Ectodermal cell (in vitro differentiated cells): Measurements from ENCODE around the gene ALDH3B1.

Experiments used
- H3K27ac ChIP-seq: 2 replicates; pipeline ENCODE4 v1.7.0; 2013; ENCODE audit warnings: mild to moderate bottlenecking, low read depth, low read length; ENCODE audit not compliant: insufficient read depth, poor library complexity, severe bottlenecking
- H3K27me3 ChIP-seq: 2 replicates; pipeline ENCODE4 v1.7.0; 2013; ENCODE audit warnings: mild to moderate bottlenecking, low read length; ENCODE audit not compliant: insufficient read depth, control insufficient read depth, poor library complexity, severe bottlenecking
- H3K36me3 ChIP-seq: one replicate; pipeline ENCODE4 v1.7.0; 2013; ENCODE audit warnings: low read length; ENCODE audit not compliant: control insufficient read depth, insufficient read depth
- H3K4me1 ChIP-seq: one replicate; pipeline ENCODE4 v1.7.0; 2013; ENCODE audit warnings: low read length; ENCODE audit not compliant: control insufficient read depth, insufficient read depth
- H3K4me3 ChIP-seq: 2 replicates; pipeline ENCODE4 v1.7.0; 2013; ENCODE audit warnings: low read depth, low read length, control low read depth; ENCODE audit not compliant: insufficient read depth
- H3K9me3 ChIP-seq: 2 replicates; pipeline ENCODE4 v1.7.0; 2013; ENCODE audit warnings: mild to moderate bottlenecking, low read length, moderate library complexity; ENCODE audit not compliant: control insufficient read depth
- WGBS, 2 experiments: methylation state at CpG; one replicate each; pipeline ENCODE4 v1.1.7; 2013; ENCODE audit warnings: missing lambda C conversion rate in 2 of 2; 5-methylcytosine and 5-hydroxymethylcytosine counted together

Gene ALDH3B1

DNA sequence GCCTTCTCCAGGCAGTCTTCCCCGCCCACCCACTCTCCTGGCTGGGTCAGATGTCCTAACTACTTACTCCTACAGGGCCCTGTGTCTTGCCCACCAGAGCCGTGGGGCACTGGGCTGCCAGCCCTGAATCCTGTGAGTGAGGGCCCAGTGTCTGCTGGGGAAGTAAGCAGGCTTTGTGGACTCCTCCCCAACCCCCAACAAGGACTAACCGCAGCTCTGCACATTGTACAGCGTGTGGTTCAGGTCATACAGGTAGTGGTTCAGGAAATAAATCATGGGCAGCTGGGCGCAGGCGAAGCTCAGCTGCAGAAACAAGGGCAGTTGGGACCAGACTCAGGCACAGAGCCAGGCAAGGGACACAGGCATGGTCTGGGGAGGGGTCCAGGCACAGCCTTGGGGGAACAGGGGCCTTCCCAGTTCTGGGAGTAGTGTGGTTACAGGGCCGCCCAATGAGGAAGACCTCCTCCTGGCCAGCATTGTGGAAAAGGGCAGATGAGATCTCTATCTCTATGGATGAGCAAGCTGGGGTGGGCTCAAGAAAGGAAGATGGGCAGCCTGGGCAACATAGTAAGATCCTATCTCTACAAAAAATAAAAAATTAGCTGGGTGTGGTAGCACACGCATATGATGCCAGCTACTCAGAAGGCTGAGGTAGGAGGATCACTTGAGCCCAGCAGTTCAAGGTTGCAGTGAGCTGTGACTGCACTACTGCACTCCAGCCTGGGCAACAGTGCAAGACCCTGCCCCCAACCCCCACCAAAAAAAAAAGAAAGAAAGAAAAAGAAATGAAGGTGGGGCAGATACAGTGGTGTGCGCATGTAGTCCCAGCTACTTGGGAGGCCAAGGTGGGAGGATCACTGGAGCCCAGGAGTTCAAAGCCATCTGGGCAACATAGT lies 11.7 kb upstream of the ALDH3B1 start:
- Histone ChIP-seq H3K36me3 (no peaks in the 10 kb centered on the region), H3K27me3 (peaks cover 8% of the 10 kb centered on the region), H3K27ac (no peak overlapping the region), H3K4me1 (no peaks in the 10 kb centered on the region), H3K4me3 (no peak overlapping the region), H3K9me3 (no peaks in the 10 kb centered on the region)
- 94 to 97% methylated on average over 9 of the region's 9 CpGs for WGBS, 2 experiments

DNA sequence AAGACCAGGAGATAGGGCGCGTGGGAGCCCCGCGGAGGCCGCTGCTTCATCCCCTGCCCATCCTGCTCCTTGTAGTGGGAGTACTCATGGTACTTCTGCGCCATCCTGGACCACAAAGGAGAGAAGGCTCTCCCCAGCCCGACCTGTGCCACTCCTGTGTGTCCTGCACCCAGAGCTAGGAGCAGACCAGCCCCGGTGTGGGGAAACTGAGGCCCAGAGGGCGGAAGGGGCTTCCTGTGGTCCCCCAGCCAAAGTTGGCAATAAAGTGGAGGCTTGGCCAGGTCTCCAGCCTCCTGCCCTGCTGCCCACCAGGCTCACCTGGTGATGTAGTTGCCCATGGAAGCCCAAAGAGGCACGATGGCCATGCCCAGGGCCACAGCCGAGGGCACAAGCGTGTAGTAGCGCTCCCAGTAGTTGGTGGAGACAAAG lies 10.9 kb upstream of the ALDH3B1 start:
- H3K36me3 ChIP-seq = no peaks in the 10 kb centered on the region
- H3K27ac ChIP-seq = no peak overlapping the region
- 95% methylated on average over 13 of the region's 13 CpGs for WGBS, 2 experiments
- H3K27me3 ChIP-seq = peaks cover 16% of the 10 kb centered on the region
- H3K4me1 ChIP-seq = no peaks in the 10 kb centered on the region
- no peaks in the 10 kb centered on the region for H3K9me3 ChIP-seq
- H3K4me3 ChIP-seq = no peak overlapping the region

DNA sequence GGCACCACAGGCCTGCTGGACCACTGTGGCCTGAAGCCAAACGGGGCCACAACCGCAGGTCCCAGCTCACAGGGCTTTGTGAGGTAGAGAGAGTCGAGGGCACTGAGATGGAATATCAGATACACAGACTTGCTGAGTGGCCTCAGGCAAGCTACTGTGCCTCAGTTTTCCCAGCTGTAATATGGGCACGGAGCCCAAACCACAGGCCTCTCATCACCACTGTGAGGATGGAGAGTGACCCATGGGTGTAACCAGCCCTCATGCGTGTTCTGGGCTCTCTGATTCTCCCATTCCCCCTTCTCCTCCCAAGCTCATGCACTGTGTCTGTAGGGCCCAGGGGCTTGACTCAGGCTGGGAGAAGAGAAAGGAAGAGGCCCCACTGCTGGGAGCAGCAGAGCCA lies 10.4 kb upstream of the ALDH3B1 start:
- H3K27ac ChIP-seq = no peak overlapping the region
- no peaks in the 10 kb centered on the region for H3K4me1 ChIP-seq
- peaks cover 21% of the 10 kb centered on the region for H3K27me3 ChIP-seq
- no peak overlapping the region for H3K4me3 ChIP-seq
- no peaks in the 10 kb centered on the region for H3K36me3 ChIP-seq
- H3K9me3 ChIP-seq = no peaks in the 10 kb centered on the region
- 94 to 97% methylated on average over 5 of the region's 5 CpGs for WGBS, 2 experiments

DNA sequence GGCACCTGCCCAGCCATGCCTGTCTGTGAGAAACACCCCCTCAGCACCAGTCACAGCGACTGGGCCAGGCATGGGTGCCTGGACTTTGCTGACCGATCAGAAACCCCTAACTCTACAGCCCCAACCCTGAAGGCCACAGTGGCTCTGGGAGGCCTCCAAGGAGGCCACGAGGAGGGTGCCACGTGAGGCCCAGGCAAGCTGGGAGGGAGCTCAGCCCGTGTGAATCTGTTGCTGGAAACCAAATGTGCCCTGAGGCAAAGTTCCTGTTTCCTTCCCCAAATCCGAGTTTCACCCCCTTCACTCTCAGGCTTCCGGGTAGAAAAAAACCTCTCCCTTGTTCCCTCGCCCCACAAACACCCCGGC lies 7.6 kb upstream of the ALDH3B1 start:
- WGBS, 2 experiments = 85 to 86% methylated on average over 9 of the region's 9 CpGs
- no peaks in the 10 kb centered on the region for H3K4me1 ChIP-seq
- no peak overlapping the region for H3K4me3 ChIP-seq
- H3K9me3 ChIP-seq = no peaks in the 10 kb centered on the region
- H3K36me3 ChIP-seq = no peaks in the 10 kb centered on the region
- H3K27ac ChIP-seq = no peak overlapping the region
- peaks cover 21% of the 10 kb centered on the region for H3K27me3 ChIP-seq

DNA sequence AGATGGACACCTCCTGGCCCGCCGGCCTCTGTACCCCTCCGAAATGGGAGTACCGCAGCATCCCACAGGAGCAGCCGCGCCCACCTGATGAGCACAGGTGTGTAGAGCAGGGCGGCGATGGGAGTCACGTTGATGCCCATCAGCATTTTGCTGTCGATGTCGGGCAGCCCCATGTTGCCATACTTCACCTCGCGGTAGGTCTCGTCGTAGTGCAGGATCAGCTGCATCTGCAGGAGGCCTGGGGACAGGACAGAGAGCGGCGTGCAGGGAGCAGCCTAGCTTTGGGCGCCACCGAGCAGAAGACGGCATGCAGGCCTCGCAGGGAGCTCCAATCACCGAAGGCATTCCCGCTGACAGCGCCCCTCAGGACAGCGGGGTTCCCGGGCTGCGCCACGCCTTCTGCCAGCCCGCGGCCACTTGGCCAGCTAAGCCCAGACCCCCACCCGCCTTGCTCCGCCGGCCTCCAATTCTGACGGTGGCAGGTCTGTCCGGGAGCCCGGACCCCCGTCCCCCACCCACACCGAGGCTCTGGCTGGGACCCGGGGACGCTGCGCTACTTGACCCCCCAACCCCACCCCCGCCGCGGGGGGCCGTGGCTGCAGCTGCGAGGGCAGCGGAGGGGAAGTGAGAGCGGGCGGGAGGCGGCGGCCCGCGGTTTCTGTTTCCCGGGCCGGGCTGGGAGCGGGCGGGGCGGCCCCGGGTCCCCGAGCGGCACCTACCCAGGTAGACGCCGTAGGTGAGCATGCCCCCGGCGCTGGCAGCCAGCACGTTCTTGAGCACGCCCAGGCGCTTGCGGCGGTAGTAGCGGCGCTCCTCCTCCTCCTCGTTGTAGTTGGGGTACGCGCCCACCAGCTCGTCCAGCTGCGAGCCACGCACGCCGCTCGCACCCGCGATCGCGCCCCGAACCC lies 6.9 kb upstream of the ALDH3B1 start:
- H3K36me3 ChIP-seq = no peaks in the 10 kb centered on the region
- no peaks in the 10 kb centered on the region for H3K4me1 ChIP-seq
- H3K27me3 ChIP-seq = peaks cover 21% of the 10 kb centered on the region
- peak overlapping the region; percentile 41 for H3K4me3 ChIP-seq
- 10 to 11% methylated on average over 86 of the region's 86 CpGs for WGBS, 2 experiments
- H3K9me3 ChIP-seq = no peaks in the 10 kb centered on the region
- H3K27ac ChIP-seq = no peak overlapping the region

DNA sequence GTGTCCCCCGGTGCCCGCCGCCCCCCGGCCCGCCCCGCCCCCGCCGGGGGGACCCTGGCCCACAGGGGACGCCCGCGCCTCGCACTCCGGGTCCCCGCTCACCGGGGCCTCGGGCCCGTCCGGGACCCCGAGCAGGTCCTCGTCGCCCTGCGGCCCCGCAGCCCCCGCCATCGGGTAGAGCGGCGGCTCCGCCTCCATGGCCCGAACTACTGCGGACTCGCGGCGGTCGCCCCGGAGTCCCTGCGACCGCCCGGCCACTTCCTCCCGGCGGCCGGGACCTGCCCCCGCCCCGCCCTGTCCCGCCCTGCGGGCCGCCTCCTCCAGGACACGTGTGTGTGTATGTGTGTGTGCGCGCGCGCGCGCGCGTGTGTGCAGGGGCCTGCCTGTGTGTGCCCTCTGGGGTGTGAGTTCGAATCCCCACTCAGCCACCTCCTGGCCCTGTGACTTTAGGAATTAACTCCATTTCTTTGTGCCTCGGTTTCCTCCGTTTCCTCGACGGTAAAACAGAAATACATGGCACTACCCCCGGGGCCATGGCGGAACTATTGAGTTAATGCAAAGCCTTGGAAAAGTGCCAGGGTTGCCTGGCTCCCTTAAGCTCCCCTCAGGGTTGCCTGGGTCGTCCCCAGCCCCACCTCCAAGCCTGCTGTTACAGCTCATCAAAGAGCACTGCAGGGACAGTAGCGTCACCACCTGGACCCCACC lies 6.1 kb upstream of the ALDH3B1 start, which contains the start of gene UNC93B1:
UNC93B1 (minus strand) TSS at position 252 of the 705 bp plus-strand sequence; CDS start at position 198, 54 bp downstream.
- Histone ChIP-seq H3K27ac (no peak within 1 kb of the TSS), H3K27me3 (peaks cover 21% of the 10 kb centered on the region), H3K4me1 (no peaks in the 10 kb centered on the region), H3K4me3 (peak within 1 kb of the TSS; percentile 41), H3K9me3 (no peaks in the 10 kb centered on the region), H3K36me3 (no peaks in the 10 kb centered on the region)
- WGBS, 2 experiments = 8% methylated on average over 64 of the region's 64 CpGs

DNA sequence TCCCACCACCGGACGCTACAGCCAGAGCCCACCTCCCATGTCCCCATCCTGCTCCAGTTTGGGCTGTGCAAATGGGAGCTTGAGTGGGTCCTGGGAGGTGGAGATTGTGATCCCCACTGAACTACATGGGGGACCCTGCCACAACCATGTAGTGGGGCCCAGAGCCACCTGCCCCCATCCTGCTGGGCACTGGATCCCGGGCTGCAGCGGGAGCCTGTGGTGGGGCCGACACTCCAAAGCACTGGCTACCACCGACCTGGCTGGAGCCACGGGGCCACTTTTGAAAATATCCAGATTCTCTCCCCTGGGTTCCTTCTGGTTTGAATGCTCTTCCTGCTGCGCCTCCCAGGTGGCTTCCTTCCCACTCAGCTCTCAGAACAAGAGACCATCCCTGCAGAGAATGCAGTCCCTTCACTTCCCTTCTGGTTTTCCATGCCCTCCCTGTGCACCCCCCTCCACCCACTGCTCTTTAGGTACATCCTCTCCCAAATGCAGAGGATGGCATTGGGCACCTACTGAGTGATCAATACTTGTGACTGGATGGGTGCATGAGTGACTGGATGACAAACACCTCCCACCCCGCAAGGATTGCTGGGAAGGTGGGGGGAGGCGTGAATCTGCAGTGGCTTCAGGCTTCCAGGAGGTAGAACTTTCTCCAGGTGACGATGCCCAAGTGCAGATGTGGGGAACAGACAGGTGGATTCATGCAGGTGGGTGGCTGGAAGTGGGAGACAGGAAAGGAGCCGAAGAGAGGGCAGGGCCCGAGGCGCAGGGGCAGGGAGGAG lies 5.4 kb upstream of the ALDH3B1 start:
- no peaks in the 10 kb centered on the region for H3K9me3 ChIP-seq
- WGBS, 2 experiments = 84 to 87% methylated on average over 14 of the region's 14 CpGs
- H3K4me3 ChIP-seq = no peak overlapping the region
- no peaks in the 10 kb centered on the region for H3K4me1 ChIP-seq
- H3K27me3 ChIP-seq = peaks cover 21% of the 10 kb centered on the region
- H3K36me3 ChIP-seq = no peaks in the 10 kb centered on the region
- no peak overlapping the region for H3K27ac ChIP-seq

DNA sequence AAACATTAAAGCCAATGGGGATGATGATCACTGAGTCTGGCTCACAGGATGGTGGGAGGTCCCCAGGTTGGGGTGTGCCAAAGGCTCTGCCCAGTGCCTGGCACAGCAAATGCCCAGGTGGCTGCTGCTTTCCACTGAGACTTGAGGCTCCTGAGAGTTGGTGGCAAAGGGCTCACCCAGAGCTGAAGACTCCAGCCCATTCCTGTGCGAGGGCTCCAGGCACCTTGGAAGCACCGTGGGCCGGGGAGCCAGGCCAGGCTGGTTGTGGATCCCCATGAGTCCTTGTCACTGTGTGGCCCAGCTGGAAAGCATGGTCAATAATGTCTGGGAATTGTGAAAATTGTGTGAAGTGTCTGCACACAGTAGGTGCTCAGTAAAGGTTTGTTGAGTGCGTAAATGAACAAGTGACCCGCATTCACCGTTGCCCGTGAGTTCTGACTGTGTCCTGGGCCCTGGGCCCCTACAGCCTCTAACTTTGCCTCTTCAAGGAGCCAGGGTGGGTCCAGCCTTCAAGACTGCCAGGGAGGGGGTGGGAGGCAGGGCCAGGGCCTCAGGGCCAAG lies 3.4 kb upstream of the ALDH3B1 start:
- no peak overlapping the region for H3K4me3 ChIP-seq
- peaks cover 16% of the 10 kb centered on the region for H3K4me1 ChIP-seq
- no peak overlapping the region for H3K27ac ChIP-seq
- peaks cover 21% of the 10 kb centered on the region for H3K27me3 ChIP-seq
- no peaks in the 10 kb centered on the region for H3K9me3 ChIP-seq
- no peaks in the 10 kb centered on the region for H3K36me3 ChIP-seq
- WGBS, 2 experiments = 94 to 95% methylated on average over 7 of the region's 7 CpGs
